MM.1S (cell line): ENCODE data around the gene MYO1B.

Experiments
- EZH2phosphoT487 ChIP-seq: fragments of 300-600 bp; sonication (generic); IDR thresholded peaks from 2 replicates; pipeline ENCODE4 v1.6.1; 2018; ENCODE audit warnings: antibody characterized with exemption, low read length
- TF ChIP-seq, protein P1 (sequence below): fragments of 300-600 bp; sonication (generic); IDR thresholded peaks from 2 replicates; pipeline ENCODE4 v1.5.1; 2016; ENCODE audit warnings: antibody characterized with exemption, low read length, mixed read lengths

DNA sequence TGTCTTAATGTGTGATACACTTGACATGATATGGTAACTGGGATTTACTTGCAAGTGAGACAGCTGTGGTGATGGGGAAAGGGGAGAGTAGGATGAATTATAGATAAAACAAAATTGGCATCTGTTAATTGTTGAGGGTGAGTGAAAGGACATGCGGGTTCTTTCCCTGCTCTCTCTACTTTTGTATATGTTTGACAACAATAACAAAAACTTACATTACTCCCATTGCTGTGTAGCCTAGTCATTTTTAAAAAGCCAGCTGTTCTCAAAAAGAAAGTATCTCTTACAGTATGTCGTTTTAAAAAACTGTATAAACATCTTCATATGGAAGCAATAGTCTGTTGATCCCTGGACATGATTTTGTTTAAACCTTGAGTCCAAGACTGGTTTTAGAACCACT lies 117.6 kb downstream of the MYO1B start:
- TF ChIP-seq EZH2phosphoT487: no peak
- TF ChIP-seq, protein P1, sequence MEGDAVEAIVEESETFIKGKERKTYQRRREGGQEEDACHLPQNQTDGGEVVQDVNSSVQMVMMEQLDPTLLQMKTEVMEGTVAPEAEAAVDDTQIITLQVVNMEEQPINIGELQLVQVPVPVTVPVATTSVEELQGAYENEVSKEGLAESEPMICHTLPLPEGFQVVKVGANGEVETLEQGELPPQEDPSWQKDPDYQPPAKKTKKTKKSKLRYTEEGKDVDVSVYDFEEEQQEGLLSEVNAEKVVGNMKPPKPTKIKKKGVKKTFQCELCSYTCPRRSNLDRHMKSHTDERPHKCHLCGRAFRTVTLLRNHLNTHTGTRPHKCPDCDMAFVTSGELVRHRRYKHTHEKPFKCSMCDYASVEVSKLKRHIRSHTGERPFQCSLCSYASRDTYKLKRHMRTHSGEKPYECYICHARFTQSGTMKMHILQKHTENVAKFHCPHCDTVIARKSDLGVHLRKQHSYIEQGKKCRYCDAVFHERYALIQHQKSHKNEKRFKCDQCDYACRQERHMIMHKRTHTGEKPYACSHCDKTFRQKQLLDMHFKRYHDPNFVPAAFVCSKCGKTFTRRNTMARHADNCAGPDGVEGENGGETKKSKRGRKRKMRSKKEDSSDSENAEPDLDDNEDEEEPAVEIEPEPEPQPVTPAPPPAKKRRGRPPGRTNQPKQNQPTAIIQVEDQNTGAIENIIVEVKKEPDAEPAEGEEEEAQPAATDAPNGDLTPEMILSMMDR: no peak
